ENCODE data around the gene TEX38.
"Not testable (repeated sequence)": the region's sequence is repeated elsewhere in the genome, so short reads cannot be mapped to it uniquely, and the experiment has no call there.

Gene TEX38

GRCh38 chr1:46655848-46656247 lies 15.8 kb upstream of the TEX38 start:
- DNase-seq (ENCODE audit: low spot score), result no peak

- no peak for DNase-seq (ENCODE audit: low spot score)
These were observed 15.0 kb upstream of the TEX38 start for GRCh38 chr1:46656643-46657042.

GRCh38 chr1:46657775-46658174 lies 13.9 kb upstream of the TEX38 start:
- no peak for DNase-seq (ENCODE audit: low spot score)

GRCh38 chr1:46659307-46659870 lies 12.3 kb upstream of the TEX38 start:
- DNase-seq (ENCODE audit: low spot score), result no peak

GRCh38 chr1:46660116-46660515 lies 11.5 kb upstream of the TEX38 start:
- not testable (repeated sequence) for DNase-seq (ENCODE audit: low spot score)

- DNase-seq (ENCODE audit: low spot score), result not testable (repeated sequence)
These were observed 8.7 kb upstream of the TEX38 start for GRCh38 chr1:46662919-46663318.

- DNase-seq (ENCODE audit: low spot score), result no peak
These were observed 5.7 kb upstream of the TEX38 start for GRCh38 chr1:46665983-46666382.

- peak; percentile 55 for DNase-seq (ENCODE audit: low spot score)
These were observed 3.6 kb upstream of the TEX38 start, which contains the start of gene ATPAF1 for GRCh38 chr1:46667782-46668760. Gene ATPAF1 (minus strand): TSS chr1:46668364. CDS start chr1:46668322, 42 bp downstream.

GRCh38 chr1:46670134-46670533 lies 1.5 kb upstream of the TEX38 start:
- no peak for DNase-seq (ENCODE audit: low spot score)

- DNase-seq (ENCODE audit: low spot score), result no peak
These were observed 1.0 kb downstream of the TEX38 start for GRCh38 chr1:46672696-46673095.

GRCh38 chr1:46673749-46674182 lies 2.1 kb downstream of the TEX38 start:
- DNase-seq (ENCODE audit: low spot score), result no peak

- DNase-seq (ENCODE audit: low spot score), result no peak
These were observed 4.1 kb downstream of the TEX38 start for GRCh38 chr1:46675549-46676314.

- no peak for DNase-seq (ENCODE audit: low spot score)
These were observed 4.9 kb downstream of the TEX38 start for GRCh38 chr1:46676531-46676930.

- DNase-seq (ENCODE audit: low spot score), result no peak
These were observed 5.7 kb downstream of the TEX38 start for GRCh38 chr1:46677339-46677738.

GRCh38 chr1:46679789-46680573 lies 8.3 kb downstream of the TEX38 start:
- DNase-seq (ENCODE audit: low spot score), result no peak

GRCh38 chr1:46681333-46682034 lies 9.8 kb downstream of the TEX38 start:
- no peak for DNase-seq (ENCODE audit: low spot score)

- DNase-seq (ENCODE audit: low spot score), result no peak
These were observed 10.4 kb downstream of the TEX38 start for GRCh38 chr1:46682064-46682463.

GRCh38 chr1:46684670-46685069 lies 13.0 kb downstream of the TEX38 start:
- no peak for DNase-seq (ENCODE audit: low spot score)

GRCh38 chr1:46686255-46686654 lies 14.6 kb downstream of the TEX38 start:
- no peak for DNase-seq (ENCODE audit: low spot score)

GRCh38 chr1:46687093-46687659 lies 15.5 kb downstream of the TEX38 start:
- DNase-seq (ENCODE audit: low spot score), result peak; percentile 46
